Astrocyte of the spinal cord (primary cell): Measurements from ENCODE around the gene CST4.

Experiments used
- DNase-seq: peaks from one replicate; pipeline ENCODE4 v3.0.0; 2011; ENCODE audit warnings: low read depth, low spot score
- H3K4me3 ChIP-seq: 2 replicates; pipeline ENCODE4 v1.5.1; 2011; ENCODE audit warnings: low read depth, mild to moderate bottlenecking, low read length, moderate library complexity
- CTCF ChIP-seq: IDR thresholded peaks from 2 replicates; pipeline ENCODE4 v1.5.1; 2012; ENCODE audit warnings: low read depth, mild to moderate bottlenecking, low read length, inconsistent platforms
- in situ Hi-C: cut with HindIII; loops from 2 replicates; pipeline ENCODE4 v1.10.0; 2017; ENCODE audit warnings: low sequenced_read_pairs

CST4 gene

GRCh38 chr20:23649242-23649641 is 39.6 kb downstream of the CST4 start:
- no peak for DNase-seq
- no peak for TF ChIP-seq CTCF
- H3K4me3 ChIP-seq, result no peak overlapping the region
- in situ Hi-C loops, result no loop called here

GRCh38 chr20:23647346-23647745 is 41.5 kb downstream of the CST4 start:
- no peak overlapping the region for H3K4me3 ChIP-seq
- in situ Hi-C loops, result no loop called here
- DNase-seq, result no peak
- TF ChIP-seq CTCF, result no peak

- TF ChIP-seq CTCF, result no peak
- H3K4me3 ChIP-seq, result no peak overlapping the region
- DNase-seq, result peak; percentile 47
- in situ Hi-C loops, result no loop called here
Observed at GRCh38 chr20:23646106-23646873, 42.5 kb downstream of the CST4 start.

- TF ChIP-seq CTCF, result no peak
- DNase-seq, result no peak
- in situ Hi-C loops, result no loop called here
- no peak overlapping the region for H3K4me3 ChIP-seq
Observed at GRCh38 chr20:23645575-23645974, 43.3 kb downstream of the CST4 start.

GRCh38 chr20:23644164-23644563 is 44.7 kb downstream of the CST4 start:
- H3K4me3 ChIP-seq, result no peak overlapping the region
- in situ Hi-C loops, result no loop called here
- no peak for DNase-seq
- no peak for TF ChIP-seq CTCF

GRCh38 chr20:23643659-23644058 is 45.2 kb downstream of the CST4 start:
- in situ Hi-C loops, result no loop called here
- no peak for DNase-seq
- TF ChIP-seq CTCF, result no peak
- no peak overlapping the region for H3K4me3 ChIP-seq
